PC-9 (cell line): ENCODE data around the gene HSD17B8. TPM values are rescaled to one million over a fixed set of nuclear protein-coding genes. Genes with fewer than 3 reads are reported as not detected.

Source experiments
- BruUV-seq: library from RNA; stranded (reverse); fragments of 400-500 nt; replicated peaks from 2 replicates; lab custom pipeline; 2021; lab: Mats Ljungman, UMichigan
- CTCF ChIA-PET: fragments of 300-600 bp; sonication (Branson Sonifier 250); formaldehyde crosslinking; loops from one replicate; lab custom pipeline; 2022; ENCODE audit warnings: antibody characterized with exemption; lab: Charles Lee
- POLR2A ChIA-PET: fragments of 300-600 bp; sonication (Branson Sonifier 250); formaldehyde crosslinking; loops from one replicate; lab custom pipeline; 2022; ENCODE audit warnings: antibody characterized with exemption; ENCODE audit not compliant: unreplicated experiment; lab: Charles Lee
- DNase-seq, 2 experiments: peaks; one replicate each; pipeline versions ENCODE4 v3.0.0 to v3.0.0-alpha.2; 2015 to 2022; ENCODE audit warnings: mixed read lengths in 1 of 2
- H2AFZ ChIP-seq: fragments of 200-600 bp; sonication (generic); 2 replicates; pipeline ENCODE4 v1.8.1; 2017; ENCODE audit warnings: antibody characterized with exemption
- H3F3A ChIP-seq: fragments of 200-600 bp; sonication (generic); 2 replicates; pipeline ENCODE4 v1.8.1; 2017; ENCODE audit warnings: antibody characterized with exemption, mild to moderate bottlenecking, low read depth; ENCODE audit not compliant: insufficient read depth
- H3K27ac ChIP-seq: fragments of 200-600 bp; sonication (generic); 2 replicates; pipeline ENCODE4 v1.6.1; 2016; ENCODE audit warnings: mixed run types
- H3K27me3 ChIP-seq: fragments of 200-600 bp; sonication (generic); 2 replicates; pipeline ENCODE4 v1.6.1; 2016; ENCODE audit warnings: low read depth, mixed run types; ENCODE audit not compliant: insufficient read depth
- H3K36me3 ChIP-seq: fragments of 200-600 bp; sonication (generic); 2 replicates; pipeline ENCODE4 v1.6.1; 2016; ENCODE audit warnings: low read depth, mixed run types
- H3K4me1 ChIP-seq: fragments of 200-600 bp; sonication (generic); replicated peaks from 2 replicates; pipeline ENCODE4 v1.6.1; 2016; ENCODE audit warnings: mixed run types; ENCODE audit not compliant: insufficient read depth
- H3K4me2 ChIP-seq: fragments of 200-600 bp; sonication (generic); 2 replicates; pipeline ENCODE4 v1.6.1; 2017; ENCODE audit warnings: mixed run types
- H3K4me3 ChIP-seq: fragments of 200-600 bp; sonication (generic); 2 replicates; pipeline ENCODE4 v1.6.1; 2016; ENCODE audit warnings: mixed run types
- H3K79me2 ChIP-seq: fragments of 200-600 bp; sonication (generic); 2 replicates; pipeline ENCODE4 v1.6.1; 2017; ENCODE audit warnings: low read depth, mixed run types
- H3K9me2 ChIP-seq: fragments of 200-600 bp; sonication (generic); 2 replicates; pipeline ENCODE4 v1.8.1; 2017; ENCODE audit warnings: mild to moderate bottlenecking; ENCODE audit not compliant: insufficient read depth
- H3K9me3 ChIP-seq: fragments of 200-600 bp; sonication (generic); 2 replicates; pipeline ENCODE4 v1.8.1; 2016; ENCODE audit warnings: low read depth; ENCODE audit not compliant: insufficient read depth
- H4K20me1 ChIP-seq: fragments of 200-600 bp; sonication (generic); 2 replicates; pipeline ENCODE4 v1.8.1; 2017; ENCODE audit not compliant: insufficient read depth
- EZH2 ChIP-seq: fragments of 200-600 bp; sonication (generic); IDR thresholded peaks from 2 replicates; pipeline ENCODE4 v1.8.0; 2017; ENCODE audit warnings: antibody characterized with exemption, low read depth
- intact Hi-C: fragments of 100-400 bp; cut with micrococcal nuclease; formaldehyde crosslinking; loops from one replicate; pipeline ENCODE4 v1.10.0; 2022; ENCODE audit not compliant: unreplicated experiment
- total RNA-seq: library from RNA; stranded (reverse); gene quantifications from 2 replicates; pipeline ENCODE4 v1.2.3, GENCODE V29; 2021
- TF ChIP-seq, protein P1 (sequence below): fragments of 200-600 bp; sonication (generic); conservative IDR thresholded peaks from 2 replicates; pipeline ENCODE4 v1.6.1; 2017; ENCODE audit warnings: mixed run types, antibody characterized with exemption, mild to moderate bottlenecking, moderate library complexity

Gene HSD17B8
- total RNA-seq, 1 experiment from 2014 or later: 16.4 TPM

DNA sequence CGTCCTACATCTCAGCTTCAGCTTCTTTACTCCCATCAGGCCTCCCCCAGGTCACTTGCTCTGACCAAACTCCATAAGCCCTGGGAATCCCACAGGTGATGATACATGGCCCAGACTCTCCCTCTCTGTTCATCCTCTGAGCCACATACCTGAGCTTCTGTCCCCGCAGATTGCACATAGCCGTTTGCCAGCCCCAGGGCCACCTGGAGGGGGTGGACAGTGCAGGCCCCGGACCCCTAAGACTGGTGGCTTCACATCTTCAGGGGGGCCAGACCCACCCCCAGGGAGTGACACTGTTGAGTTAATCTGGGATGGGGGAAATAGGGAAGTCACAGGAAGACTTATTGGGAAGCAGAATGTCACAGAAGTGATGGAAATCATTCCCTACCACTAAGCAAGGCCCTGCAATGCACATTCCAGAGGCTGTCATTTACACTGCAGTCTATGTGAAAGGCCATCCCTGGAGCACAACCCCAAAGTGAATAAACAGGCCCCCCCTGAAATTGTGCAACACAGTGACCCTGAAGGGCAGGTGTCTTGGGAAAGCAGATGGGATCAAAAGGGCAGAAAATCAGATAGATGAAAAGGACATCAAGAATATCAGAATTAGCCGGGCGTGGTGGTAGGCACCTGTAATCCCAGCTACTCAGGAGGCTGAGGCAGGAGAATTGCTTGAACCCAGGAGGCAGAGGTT, 6.1 kb upstream of the HSD17B8 start:
- no peaks in the 10 kb centered on the region for H3K9me3 ChIP-seq
- ChIA-PET POLR2A (no interaction called here), CTCF (no interaction called here)
- peaks cover 16% of the 10 kb centered on the region; the same call in 1 of the 2 replicates for H3F3A ChIP-seq
- H3K27ac ChIP-seq: no peak overlapping the region
- peaks cover 28% of the 10 kb centered on the region for H3K36me3 ChIP-seq
- no peak overlapping the region for H3K4me3 ChIP-seq
- no peak for TF ChIP-seq EZH2
- TF ChIP-seq, protein P1, sequence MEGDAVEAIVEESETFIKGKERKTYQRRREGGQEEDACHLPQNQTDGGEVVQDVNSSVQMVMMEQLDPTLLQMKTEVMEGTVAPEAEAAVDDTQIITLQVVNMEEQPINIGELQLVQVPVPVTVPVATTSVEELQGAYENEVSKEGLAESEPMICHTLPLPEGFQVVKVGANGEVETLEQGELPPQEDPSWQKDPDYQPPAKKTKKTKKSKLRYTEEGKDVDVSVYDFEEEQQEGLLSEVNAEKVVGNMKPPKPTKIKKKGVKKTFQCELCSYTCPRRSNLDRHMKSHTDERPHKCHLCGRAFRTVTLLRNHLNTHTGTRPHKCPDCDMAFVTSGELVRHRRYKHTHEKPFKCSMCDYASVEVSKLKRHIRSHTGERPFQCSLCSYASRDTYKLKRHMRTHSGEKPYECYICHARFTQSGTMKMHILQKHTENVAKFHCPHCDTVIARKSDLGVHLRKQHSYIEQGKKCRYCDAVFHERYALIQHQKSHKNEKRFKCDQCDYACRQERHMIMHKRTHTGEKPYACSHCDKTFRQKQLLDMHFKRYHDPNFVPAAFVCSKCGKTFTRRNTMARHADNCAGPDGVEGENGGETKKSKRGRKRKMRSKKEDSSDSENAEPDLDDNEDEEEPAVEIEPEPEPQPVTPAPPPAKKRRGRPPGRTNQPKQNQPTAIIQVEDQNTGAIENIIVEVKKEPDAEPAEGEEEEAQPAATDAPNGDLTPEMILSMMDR: no peak
- intact Hi-C loops: no loop called here
- peaks cover 17% of the 10 kb centered on the region for H4K20me1 ChIP-seq
- H2AFZ ChIP-seq: no peak overlapping the region
- no peaks in the 10 kb centered on the region for H3K27me3 ChIP-seq
- peaks cover 17% of the 10 kb centered on the region for H3K4me1 ChIP-seq
- H3K79me2 ChIP-seq: peaks cover 55% of the 10 kb centered on the region
- DNase-seq: no peak
- H3K9me2 ChIP-seq: no peaks in the 10 kb centered on the region
- 0 out of 2 replicates have a peak overlapping the region, but pooled peaks have one; percentile 13 for H3K4me2 ChIP-seq
- BruUV-seq: no TSS peak

DNA sequence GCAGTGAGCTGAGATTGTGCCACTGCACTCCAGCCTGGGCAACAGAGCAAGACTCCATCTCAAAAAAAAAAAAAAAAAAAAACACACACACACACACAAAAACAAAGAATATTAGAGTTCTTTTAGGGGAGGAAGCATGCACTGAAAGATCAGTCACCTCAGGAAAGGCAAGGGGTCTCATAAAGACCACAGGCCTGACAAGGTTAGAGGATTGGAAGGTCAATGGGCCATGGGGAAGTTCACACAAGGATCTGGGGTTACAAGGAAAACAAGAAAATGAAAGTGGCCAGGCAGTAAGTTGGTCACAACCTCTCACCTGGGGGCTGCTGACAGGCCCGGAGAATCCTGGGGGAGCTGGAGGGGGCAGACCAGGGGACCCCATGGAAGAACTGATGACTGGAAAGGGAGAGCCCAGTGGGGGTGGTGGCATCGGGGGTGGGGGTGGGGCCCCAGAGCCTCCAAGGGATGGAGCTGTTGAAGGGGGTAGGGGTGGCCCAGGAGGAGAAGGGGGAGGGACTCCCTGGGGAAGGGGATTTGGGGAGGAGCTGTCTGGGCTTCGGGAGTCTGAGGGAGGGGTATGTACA, 5.5 kb upstream of the HSD17B8 start:
- Histone ChIP-seq H3K27me3 (no peaks in the 10 kb centered on the region), H3K9me2 (no peaks in the 10 kb centered on the region), H3K4me3 (peak overlapping the region; percentile 62), H3K9me3 (no peaks in the 10 kb centered on the region), H4K20me1 (peaks cover 17% of the 10 kb centered on the region), H3K79me2 (peaks cover 58% of the 10 kb centered on the region), H3F3A (peaks cover 21% of the 10 kb centered on the region; the same call in 1 of the 2 replicates), H2AFZ (no peak overlapping the region), H3K27ac (no peak overlapping the region), H3K4me1 (peaks cover 18% of the 10 kb centered on the region), H3K36me3 (peaks cover 32% of the 10 kb centered on the region), H3K4me2 (peak overlapping the region; percentile 98)
- TF ChIP-seq EZH2: no peak
- TF ChIP-seq, protein P1: no peak
- intact Hi-C loops: no loop called here
- CTCF ChIA-PET: no interaction called here
- DNase-seq: no peak
- POLR2A ChIA-PET: no interaction called here
- BruUV-seq: no TSS peak

GRCh38 chr6:33199687-33200218, 4.7 kb upstream of the HSD17B8 start:
- peak in 1 of 2 experiments; percentile 73 for DNase-seq
- H3K79me2 ChIP-seq: peaks cover 58% of the 10 kb centered on the region
- H4K20me1 ChIP-seq: peaks cover 17% of the 10 kb centered on the region
- H3K27ac ChIP-seq: peak overlapping the region; percentile 79
- peaks cover 22% of the 10 kb centered on the region for H3K4me1 ChIP-seq
- no peaks in the 10 kb centered on the region for H3K27me3 ChIP-seq
- ChIA-PET POLR2A (interaction anchor here (0.5 to 0.6 kb wide), 4 partner anchors 9 to 737 kb away, joined by 3 to 13 read pairs (median 4); partner anchors contain the start of gene RING1), CTCF (interaction anchor here (0.7 kb wide), 1 partner anchor 582 kb away, joined by 8 read pairs; no protein-coding TSS in a partner anchor)
- intact Hi-C loops: loop anchor here (2.0 to 10.0 kb wide), 5 partner anchors 49 to 578 kb away; partner anchors contain the start of genes B3GALT4, CUTA, PHF1 and RGL2
- TF ChIP-seq, protein P1: no peak
- no peak for TF ChIP-seq EZH2
- peak overlapping the region; percentile 62 for H3K4me3 ChIP-seq
- BruUV-seq: TSS peak; percentile 35
- peak overlapping the region; percentile 95 for H2AFZ ChIP-seq
- peaks cover 33% of the 10 kb centered on the region for H3K36me3 ChIP-seq
- H3K4me2 ChIP-seq: peak overlapping the region; percentile 98
- H3F3A ChIP-seq: peaks cover 22% of the 10 kb centered on the region; the same call in 1 of the 2 replicates
- H3K9me2 ChIP-seq: no peaks in the 10 kb centered on the region
- no peaks in the 10 kb centered on the region for H3K9me3 ChIP-seq
